ENCODE results near the gene MSH4.
"Not testable (repeated sequence)": the region's sequence is repeated elsewhere in the genome, so short reads cannot be mapped to it uniquely, and the experiment has no call there.

Gene MSH4

DNA sequence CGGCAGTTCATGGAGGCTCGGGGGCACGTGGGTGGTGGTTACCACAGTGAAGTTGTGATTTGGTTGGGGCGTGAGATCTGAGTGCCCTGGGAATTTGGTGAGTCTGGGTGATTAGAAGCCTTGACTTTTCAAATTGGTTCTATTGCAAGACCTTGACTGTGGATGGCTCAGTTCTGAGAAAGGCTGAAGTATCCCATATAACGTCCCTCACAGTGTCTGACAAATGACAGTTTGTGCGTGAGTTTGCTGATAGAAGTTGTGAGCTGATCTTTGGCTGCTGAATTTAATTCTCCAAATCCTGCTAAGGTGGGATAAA, 549 bp downstream of the MSH4 start:
- no peak for DNase-seq (ENCODE audit: low read depth)

DNA sequence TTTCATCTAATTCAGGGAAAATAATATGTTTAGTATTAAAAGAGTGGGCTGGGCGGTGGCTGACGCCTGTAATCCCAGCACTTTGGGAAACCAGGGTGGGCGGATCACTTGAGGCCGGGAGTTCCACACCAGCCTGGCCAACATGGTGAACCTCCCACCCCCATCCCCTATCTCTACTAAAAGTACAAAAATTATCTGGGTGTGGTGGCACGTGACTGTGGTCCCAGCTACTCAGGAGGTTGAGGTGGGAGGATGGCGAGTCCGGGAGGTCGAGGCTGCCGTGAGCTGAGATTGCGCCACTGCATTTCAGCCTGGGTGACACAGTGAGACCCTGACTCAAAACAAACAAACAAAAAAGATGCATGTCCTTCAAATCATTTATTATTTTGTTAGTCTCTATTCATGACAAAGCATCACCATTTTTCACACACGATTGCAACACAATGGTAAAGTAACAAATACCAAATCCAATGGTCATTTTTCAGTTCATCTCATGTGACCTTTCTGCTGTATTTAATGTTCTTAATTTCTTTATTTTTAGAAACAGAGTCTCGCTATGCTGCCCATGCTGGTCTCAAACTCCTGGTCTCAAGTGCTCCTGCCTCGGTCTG, 1.0 kb downstream of the MSH4 start:
- peak; percentile 15 for DNase-seq (ENCODE audit: low read depth)

DNA sequence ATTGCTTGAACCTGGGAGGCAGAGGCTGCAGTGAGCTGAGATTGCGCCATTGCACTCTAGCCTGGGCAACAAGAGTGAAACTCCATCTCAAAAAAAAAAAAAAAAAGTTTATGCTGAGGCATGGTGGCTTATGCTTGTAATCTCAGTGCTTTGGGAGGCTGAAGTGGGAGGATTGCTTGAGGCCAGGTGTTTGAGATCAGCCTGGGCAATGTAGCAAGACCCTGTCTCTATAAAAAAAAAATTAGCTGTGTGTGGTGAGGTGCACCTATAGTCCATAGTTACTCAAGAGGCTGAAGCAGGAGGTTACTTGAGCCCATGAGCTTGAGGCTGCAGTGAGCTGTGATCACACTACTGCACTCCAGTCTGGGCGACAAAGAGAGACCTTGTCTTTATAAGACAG, 4.8 kb downstream of the MSH4 start:
- DNase-seq (ENCODE audit: low read depth): not testable (repeated sequence)

DNA sequence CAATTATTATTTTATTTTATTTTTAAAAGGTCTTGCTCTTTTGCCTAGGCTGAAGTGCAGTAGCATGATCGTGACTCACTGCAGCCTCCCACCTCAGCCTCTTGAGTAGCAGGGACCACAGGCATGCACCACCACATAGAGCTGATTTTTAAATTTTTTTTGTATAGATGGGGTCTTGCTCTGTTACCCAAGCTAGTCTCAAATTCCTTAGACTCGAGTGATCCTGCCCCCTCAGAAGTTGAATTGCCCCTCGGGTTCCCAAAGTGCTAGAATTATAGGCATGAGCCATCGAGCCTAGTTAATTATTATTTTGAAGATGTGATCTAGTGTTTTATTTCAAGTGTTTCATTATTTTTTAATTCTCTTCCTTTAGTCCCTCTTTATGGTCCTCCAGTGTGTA, 12.2 kb downstream of the MSH4 start:
- no peak for DNase-seq (ENCODE audit: low read depth)

DNA sequence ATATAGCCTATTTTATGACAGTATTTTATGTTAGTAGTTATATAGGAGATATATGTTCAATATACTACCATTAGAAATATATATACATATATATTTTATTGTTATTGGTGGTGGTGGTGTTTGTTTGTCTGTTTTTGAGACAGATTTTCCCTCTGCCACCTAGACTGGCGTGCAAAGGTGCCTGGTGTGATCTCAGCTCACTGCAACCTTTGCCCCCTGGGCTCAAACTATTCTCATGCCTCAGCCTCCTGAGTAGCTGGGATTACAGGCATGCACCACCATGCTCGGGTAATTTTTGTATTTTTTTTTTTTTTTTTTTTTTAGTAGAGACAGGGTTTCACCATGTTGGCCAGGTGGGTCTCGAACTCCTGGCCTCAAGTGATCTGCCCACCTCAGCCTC, 13.4 kb downstream of the MSH4 start:
- not testable (repeated sequence) for DNase-seq (ENCODE audit: low read depth)

DNA sequence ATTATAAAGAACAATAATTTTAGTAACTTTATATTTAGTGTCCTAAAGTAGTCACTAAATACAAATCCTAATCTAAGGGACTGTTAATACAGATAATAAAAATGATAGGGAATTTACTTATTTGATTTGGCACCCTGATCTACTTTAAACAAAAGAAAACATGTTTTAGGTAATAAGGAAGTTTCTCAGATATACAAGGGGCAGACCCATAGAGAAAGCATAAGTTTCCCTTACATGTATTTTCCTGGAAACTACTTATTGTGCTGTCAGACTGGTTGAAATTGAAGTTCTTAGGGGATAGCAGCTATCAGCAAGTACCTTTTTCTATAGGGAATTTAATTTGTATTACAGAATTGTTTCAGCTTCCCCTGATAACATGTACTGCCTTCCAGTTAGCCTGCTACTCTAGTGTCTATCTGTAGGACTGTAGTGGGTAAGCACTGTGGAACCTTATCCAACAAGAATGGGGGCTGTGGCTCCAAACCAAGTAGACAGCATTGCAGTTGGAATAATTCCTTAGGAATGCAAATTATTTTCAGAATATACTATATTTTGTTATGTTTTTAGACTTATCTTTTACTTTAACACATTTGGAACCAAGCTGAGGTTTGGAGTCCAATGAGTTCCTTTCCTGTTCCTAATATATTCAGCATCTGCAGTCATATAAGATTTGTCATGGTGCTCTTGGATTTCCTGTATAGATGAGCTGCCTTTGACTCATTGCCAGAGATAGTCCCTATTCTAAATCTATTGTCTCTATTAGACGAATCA, 14.7 kb downstream of the MSH4 start:
- no peak for DNase-seq (ENCODE audit: low read depth)

DNA sequence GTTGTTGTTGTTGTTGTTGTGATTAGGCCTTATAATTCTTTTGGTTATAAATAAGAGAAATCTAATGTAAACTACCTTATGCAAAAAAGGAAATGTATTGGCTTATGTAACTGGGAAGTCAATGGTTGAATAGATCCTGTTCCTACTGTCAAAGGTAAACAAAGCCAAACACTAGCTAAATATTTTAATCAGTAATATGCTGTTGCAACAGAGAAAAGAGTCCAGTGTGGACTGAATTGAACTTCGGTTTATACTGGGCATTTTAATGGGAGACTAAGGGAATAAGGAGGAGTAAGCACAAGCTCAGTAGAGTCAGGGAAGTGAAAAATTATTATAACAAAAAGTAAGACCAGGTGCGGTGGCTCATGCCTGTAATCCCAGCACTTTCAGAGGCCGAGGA, 15.4 kb downstream of the MSH4 start:
- no peak for DNase-seq (ENCODE audit: low read depth)

DNA sequence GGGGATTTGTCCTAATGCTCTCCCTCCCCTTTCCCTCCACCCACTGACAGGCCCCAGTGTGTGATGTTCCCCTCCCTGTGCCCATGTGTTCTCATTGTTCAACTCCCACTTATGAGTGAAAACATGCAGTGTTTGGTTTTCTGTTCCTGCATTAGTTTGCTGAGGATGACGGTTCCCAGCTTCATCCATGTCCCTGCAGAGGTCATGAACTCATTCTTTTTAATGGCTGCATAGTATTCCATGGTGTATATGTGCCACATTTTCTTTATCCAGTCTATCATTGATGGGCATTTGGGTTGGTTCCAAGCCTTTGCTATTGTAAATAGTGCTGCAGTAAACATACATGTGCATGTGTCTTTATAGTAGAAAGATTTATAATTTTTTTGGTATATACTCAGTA, 26.9 kb downstream of the MSH4 start:
- not testable (repeated sequence) for DNase-seq (ENCODE audit: low read depth)

DNA sequence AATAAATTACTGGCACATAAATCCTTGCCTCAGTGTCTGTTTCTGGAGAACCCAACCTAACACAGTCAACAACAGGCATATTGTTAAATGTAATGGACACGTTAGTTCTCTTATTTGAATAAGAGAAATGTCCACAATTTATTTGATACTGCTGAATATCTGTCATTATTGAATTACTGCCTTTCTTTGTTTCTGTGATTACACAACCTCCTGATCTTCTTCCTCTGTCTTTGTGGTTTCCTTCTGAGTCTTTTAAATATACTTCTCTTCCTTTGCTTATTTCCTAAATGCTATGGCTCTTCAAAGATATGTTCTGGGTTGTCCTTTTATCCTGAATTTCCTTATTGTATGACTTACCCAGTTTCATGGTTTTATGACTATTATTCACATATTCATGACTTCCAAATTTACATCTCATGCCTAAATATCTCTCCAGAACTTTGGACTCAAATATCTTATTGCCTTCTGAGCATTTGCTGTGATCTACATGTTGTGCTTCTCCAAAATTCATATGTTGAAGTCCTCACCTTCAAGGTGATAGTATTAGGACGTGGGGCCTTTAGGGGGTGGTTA, 39.9 kb downstream of the MSH4 start:
- no peak for DNase-seq (ENCODE audit: low read depth)

DNA sequence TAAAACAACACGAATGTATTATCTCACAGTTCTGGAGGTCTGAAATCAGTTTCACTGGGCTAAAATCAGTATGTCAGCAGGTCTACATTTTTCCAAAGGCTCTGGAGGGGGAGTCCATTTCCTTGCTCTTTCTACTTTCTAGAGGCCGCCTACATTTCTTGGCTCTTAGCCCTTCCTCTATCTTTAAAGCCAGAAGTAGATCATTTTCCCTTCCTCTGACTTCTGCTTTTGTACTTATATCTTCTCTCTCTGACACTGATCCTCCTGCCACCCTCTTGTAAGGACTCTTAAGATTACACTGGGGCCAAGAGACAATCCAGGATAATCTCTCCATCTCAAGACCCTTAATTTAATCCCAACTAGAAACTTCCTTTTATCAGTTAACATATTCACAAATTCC, 41.4 kb downstream of the MSH4 start:
- no peak for DNase-seq (ENCODE audit: low read depth)

DNA sequence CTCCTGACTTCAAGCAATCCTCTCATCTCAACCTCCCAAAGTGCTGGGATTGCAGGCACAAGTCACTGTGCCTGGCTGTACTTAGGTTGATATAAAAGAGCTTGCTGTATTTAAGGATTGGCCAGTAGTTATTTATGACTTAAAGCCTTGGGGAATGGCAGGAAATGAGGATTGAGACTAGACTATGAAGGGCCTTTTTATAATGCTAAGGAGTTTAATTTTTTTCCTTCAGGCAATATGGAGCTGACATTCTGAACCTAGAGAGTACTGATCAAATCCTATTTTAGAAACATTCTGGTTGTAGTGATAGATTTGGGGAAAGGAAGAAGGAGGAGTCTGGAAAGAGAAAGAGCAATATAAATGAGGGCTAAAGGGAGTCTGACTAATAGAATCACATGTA, 44.7 kb downstream of the MSH4 start:
- DNase-seq (ENCODE audit: low read depth): no peak

DNA sequence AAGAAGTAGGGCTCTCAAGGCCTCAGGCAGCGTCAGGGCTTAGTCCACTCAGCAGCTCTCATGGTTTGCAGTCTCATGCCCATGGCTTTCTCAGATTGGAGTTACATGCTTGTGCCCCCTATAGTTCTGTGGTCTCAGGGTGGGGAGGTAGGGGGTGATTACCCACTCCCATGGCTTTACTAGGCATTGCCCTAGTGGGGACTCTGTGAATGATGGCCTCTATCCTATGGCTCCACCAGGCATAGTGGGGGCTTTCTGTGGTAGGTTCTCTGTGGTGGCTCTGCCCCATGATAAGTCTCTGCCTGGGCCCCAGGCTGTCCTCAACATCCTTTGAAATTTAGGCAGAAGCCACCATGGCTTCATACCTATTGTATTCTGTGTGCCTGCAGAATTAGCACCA, 48.9 kb downstream of the MSH4 start:
- no peak for DNase-seq (ENCODE audit: low read depth)

DNA sequence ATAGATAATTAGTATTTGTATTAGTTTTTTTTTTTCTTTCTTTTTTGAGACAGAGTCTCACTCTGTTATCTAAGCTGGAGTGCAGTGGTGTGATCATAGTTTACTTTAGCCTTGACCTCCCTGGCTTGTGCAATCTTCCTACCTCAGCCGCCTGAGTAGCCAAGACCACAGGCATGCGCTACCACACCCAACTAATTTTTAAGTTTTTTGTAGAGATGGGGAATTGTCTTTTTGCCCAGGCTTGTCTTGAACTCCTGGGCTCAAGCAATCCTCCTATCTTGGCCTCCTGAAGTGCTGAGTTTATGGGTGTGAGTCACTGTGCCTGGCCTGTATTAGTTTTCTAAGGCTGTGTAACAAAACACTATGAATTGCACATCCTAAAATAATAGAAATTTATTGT, 58.3 kb downstream of the MSH4 start:
- peak; percentile 25 for DNase-seq (ENCODE audit: low read depth)

DNA sequence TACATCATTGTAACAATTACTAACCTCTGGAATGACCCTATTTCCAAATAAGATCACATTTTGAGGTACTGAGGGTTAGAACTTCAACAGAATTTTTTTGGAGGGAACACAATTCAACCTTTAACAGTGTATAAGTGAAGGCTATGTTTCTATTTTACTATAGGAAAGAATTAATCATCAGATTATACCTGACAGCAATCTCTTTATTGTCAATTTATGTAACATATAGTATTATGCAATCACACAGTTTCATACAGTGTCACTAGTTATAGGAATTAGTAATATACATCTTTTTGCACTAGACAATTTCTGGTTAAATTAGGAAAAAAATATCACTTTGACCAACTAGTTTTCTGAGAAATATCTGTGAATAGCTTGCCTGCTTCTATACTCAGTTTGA, 59.1 kb downstream of the MSH4 start:
- no peak for DNase-seq (ENCODE audit: low read depth)

DNA sequence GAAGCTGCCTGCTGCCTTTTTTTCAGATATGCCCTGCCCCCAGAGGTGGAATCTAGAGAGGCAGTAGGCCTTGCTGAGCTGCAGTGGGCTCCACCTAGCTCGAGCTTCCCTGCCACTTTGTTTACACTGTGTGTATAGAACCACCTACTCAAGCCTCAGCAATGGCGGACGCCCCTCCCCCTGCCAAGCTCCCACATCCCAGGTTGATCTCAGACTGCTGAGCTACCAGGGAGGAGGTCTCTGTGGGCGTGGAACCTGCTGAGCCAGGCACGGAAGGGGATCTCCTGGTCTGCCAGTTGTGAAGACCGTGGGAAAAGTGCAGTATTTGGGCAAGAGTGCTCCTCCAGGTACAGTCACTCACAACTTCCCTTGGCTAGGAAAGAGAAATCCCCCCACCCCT, 65.1 kb downstream of the MSH4 start:
- DNase-seq (ENCODE audit: low read depth): no peak

DNA sequence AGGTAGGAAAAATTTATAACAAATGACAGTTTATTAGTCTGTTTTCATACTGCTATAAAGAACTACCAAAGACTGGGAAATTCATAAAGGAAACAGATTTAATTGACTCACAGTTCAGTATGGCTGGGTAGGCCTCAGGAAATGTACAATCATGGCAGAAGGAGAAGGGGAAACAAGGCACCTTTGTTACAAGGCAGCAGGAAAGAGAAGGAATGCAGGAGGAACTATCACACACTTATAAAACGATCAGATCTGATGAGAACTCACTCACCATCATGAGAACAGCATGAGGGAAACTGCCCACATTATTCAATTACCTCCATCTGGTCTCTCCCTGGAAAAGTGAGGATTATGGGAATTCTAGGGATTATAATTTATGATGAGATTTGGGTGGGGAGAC, 74.3 kb downstream of the MSH4 start:
- DNase-seq (ENCODE audit: low read depth): no peak

DNA sequence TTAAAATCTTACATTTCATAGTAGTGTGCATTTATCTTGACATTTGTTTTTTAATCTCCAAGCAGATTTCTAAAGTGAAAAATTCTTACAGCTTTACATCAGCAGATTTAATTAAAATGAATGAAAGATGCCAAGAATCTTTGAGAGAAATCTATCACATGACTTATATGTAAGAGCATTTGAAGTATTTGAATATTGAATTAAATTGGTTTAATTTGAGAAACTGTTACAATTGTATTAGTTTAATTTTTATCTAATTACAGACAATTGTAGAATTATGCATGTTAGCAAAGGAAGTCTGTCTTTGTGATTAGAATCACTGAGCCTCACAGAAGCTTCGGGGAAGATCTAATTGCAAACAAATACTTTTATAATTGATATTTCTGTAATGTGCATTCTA, 83.3 kb downstream of the MSH4 start:
- DNase-seq (ENCODE audit: low read depth): no peak

DNA sequence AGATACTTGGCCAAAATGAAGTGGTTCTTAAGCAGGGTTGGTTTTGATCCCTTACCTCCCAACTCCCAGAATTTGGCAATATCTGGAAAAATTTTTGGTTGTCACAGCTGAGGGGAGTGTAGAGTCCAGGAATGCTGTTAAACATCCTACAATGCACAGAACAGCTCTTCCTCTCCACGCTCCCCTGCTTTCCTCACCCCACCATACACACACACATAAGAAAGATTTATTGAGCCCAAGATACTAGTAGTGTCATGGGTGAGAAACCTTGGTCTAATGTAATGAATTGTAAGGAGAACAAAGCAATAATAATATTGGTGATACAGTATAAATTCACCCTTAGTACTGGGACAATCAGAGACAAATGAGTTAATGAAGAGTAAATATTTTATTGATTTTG, 87.8 kb downstream of the MSH4 start:
- no peak for DNase-seq (ENCODE audit: low read depth)

DNA sequence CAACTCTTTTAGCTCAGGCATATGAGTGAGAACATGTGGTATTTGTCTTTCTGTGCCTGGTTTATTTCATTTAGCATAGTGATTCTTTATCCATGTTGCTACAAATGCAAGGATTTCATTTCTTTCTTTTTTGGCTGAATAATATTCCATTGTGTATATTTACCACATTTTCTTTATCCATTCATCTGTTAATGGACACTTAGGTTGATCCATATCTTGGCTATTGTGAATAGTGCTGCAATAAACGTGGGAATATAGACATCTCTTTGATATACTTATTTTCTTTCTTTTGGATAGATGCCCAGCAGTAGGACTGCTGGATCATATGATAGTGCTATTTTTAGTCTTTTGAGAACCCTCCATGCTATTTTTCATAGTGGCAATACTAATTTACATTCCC, 104.7 kb downstream of the MSH4 start:
- no peak for DNase-seq (ENCODE audit: low read depth)

DNA sequence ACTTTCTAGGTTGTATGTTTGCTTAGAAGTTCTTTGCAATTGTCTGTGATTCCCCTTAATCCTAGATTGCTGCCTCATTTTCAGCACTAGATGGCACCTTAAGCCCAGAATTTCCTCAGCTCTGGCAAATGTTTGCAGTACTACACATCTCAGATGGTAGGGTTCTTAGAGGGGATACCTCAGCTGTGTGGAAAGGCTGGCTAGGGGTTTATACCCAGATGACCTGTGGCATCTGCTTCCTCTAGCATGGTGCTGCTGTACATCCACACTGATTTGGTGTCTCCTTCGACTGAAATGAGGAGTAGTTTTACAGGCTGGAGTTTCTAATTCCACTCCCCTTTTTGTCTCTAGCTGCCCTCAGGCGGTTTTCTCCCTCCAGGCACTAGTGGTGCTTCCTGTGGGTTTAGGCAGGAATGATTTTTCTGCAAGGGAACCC, 112.1 kb downstream of the MSH4 start:
- peak; percentile 46 for DNase-seq (ENCODE audit: low read depth)

DNA sequence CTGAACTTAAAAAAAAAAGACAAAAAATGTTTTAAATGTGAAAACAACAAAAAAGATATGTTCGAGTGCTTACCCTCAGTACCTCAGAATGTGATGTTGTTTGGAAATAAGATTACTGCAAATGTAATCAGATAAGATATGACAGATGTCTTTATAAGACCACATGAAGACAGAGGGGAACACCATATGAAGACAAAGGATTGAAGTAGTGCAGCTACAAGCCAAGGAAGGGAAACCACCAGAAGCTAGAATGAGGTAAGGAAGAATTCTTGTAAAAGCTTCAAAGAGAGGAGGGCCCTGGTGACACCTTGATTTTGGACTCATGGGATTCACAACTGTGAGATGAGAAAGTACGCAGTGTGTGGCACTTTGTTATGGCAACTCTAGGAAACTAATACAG, 120.2 kb downstream of the MSH4 start:
- DNase-seq (ENCODE audit: low read depth): no peak

DNA sequence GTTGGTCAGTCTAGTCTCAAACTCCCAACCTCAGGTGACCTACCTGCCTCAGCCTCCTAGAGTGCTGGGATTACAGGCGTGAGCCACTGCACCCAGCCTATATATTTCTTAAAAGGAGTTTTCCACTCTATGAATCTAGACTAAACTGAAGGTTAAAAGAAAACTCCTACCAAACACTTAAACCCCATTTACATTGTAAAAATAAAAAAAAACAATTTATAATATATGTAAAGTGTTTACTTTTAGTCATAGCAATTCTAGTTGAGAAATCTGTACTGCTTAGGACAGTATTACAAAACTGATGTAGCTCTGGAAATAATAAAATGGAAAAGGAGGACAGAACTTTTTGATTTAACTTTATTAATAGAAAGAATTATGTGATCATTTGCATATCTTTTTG, 126.0 kb downstream of the MSH4 start:
- peak; percentile 24 for DNase-seq (ENCODE audit: low read depth)

DNA sequence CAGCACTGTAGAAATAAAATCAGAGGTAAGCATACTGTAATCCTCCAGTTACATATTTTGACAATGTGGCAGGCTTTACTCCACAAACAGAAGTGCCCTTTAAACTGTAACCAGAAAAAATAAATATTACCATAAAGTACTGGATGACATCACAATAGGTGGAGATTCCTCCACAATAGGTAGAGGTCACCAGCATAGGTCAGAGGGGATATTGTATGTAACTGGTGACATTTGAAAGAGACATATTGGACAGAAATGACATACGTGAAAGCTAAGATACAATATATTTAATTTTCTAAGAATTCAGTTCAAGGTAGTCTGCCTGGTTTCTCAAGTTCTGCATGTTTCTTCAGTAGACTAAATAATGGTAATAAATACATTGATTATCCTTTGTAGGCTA, 135.6 kb downstream of the MSH4 start, which contains the start of gene ASB17:
Gene ASB17 (minus strand): TSS at position 101 of the 400 bp plus-strand sequence. CDS start 113 bp downstream, outside the sequence.
- no peak for DNase-seq (ENCODE audit: low read depth)

DNA sequence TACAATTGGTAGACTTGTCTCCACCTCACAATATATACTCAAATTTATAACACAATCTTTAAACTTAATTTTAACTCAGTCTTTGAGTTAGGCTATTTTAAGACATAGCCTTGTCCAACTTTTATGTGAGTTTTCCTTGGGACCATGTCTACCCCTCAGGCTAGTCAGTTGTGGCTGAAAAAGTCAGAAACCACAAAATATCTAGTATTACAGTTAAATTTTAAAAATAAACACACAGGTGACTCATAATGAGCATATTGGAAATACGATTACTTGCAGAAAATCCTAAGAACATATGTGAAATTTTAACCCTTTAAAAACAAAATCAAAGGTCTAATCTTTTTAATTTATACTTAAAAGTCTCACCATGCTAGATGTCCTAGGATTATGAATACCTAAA, 140.4 kb downstream of the MSH4 start:
- peak; percentile 6 for DNase-seq (ENCODE audit: low read depth)

All from fibroblast of gingiva (primary cell).